ENCODE results near the gene BANK1. TPM values are rescaled to one million over a fixed set of nuclear protein-coding genes. Genes with fewer than 3 reads are reported as not detected.
A peak's percentile ranks its signal among the peaks of the same experiment; 100 is the strongest.

Gene BANK1, protein sequence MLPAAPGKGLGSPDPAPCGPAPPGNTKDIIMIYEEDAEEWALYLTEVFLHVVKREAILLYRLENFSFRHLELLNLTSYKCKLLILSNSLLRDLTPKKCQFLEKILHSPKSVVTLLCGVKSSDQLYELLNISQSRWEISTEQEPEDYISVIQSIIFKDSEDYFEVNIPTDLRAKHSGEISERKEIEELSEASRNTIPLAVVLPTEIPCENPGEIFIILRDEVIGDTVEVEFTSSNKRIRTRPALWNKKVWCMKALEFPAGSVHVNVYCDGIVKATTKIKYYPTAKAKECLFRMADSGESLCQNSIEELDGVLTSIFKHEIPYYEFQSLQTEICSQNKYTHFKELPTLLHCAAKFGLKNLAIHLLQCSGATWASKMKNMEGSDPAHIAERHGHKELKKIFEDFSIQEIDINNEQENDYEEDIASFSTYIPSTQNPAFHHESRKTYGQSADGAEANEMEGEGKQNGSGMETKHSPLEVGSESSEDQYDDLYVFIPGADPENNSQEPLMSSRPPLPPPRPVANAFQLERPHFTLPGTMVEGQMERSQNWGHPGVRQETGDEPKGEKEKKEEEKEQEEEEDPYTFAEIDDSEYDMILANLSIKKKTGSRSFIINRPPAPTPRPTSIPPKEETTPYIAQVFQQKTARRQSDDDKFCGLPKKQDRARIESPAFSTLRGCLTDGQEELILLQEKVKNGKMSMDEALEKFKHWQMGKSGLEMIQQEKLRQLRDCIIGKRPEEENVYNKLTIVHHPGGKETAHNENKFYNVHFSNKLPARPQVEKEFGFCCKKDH
- total RNA-seq (2014; rRNA removed; shearing (Covaris generic)) (not detected in 2 replicates), polyA plus RNA-seq (2016; fragmentation: Nextera tagmentation; extraction: Ambion mirVana) (not detected in 2 replicates)

DNA sequence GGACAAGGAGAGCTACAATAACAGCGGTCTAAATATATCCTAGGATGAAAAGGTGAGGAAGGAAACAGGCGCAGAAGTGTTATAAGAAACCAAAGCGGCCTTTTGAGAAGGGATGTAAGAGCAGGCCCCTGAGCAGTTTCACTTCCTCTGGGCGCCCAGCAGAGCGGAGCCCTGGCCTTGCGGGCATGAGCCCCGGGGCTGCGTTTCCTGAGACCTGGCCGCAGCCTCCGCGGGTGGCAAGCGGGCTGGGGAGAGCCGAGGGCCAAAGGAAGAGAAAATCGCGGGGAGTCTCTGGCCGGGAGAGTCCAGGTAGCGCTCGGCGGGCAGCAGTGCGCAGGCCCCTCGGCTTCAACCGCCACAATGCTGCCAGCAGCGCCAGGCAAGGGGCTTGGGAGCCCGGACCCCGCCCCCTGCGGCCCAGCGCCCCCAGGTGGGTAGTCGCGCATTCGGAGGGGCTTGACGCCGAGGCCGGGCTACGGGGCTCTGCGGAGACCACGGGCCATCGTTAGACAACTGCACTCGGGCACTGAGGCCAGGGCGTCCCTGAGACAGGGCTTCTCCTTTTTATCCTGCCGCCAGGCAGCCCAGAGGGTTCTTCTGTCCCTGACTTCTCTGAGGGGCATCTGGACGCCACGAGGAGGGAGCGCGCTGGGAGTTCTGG lies at the start of gene BANK1:
Gene BANK1, plus strand, starts transcription at position 210 of the 661 bp plus-strand sequence. Its CDS starts 151 bp downstream, at position 361.
- no peak for TF ChIP-seq EZH2 (IDR thresholded peaks at IDR 0.05; ENCODE audit: insufficient read depth, poor library complexity, severe bottlenecking)
- no peak for TF ChIP-seq EZH2phosphoT487 (IDR thresholded peaks at IDR 0.05; ENCODE audit: insufficient read depth, low read depth)
- no peaks in the 10 kb centered on the region for H3F3A ChIP-seq (ENCODE audit: insufficient read depth)
- H3K9me2 ChIP-seq (ENCODE audit: insufficient read depth) = no peaks in the 10 kb centered on the region
- no peaks in the 10 kb centered on the region for H3K79me2 ChIP-seq (ENCODE audit: insufficient read depth)
- no peak within 1 kb of the TSS for H3K9ac ChIP-seq
- WGBS, 2 experiments (ENCODE audit: low coverage in 1 of 2, low lambda C conversion rate in 2 of 2, missing lambda C conversion rate in 2 of 2) = 33 to 35% methylated on average over 37 to 39 of the region's 44 CpGs
- DNase-seq = no peak
- peaks cover 7% of the 10 kb centered on the region; the same call in 1 of the 2 replicates for H3K27me3 ChIP-seq (replicated peaks; ENCODE audit: insufficient read depth)
- no peak within 1 kb of the TSS for H3K27ac ChIP-seq
- peak within 1 kb of the TSS; percentile 29 for H3K4me2 ChIP-seq (ENCODE audit: unreplicated experiment)
- no peaks in the 10 kb centered on the region for H3K4me1 ChIP-seq (ENCODE audit: insufficient read depth)
- in situ Hi-C loops (cut with MboI) = no loop called here
- H3K4me3 ChIP-seq = peak within 1 kb of the TSS; percentile 26; the same call in 1 of the 2 replicates
- H2AFZ ChIP-seq = peak within 1 kb of the TSS; percentile 61; the same call in 1 of the 2 replicates
- no peaks in the 10 kb centered on the region for H3K36me3 ChIP-seq (ENCODE audit: low read depth)
- no peaks in the 10 kb centered on the region for H3K9me3 ChIP-seq (ENCODE audit: low read depth)
- H4K20me1 ChIP-seq (ENCODE audit: insufficient read depth) = no peaks in the 10 kb centered on the region

DNA sequence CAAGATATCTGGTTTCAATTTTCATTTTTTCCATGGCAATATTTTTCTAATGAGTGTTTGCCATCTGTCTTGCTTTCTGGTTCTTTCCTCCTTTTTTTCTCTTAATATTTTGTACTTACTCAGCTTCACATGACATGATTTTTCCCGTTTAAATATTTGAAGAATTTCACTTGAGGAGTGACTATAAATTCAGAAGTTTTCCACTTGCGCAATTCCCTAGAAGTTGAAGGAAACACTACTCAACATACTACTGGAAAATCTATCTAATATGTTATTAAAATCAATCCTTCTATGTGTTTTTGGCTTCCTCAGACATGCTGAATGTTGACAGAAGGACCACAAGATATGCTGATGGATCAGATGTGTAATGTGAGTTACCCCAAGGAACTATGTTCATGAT lies 36.8 kb upstream of the BANK1 start:
- Histone ChIP-seq H3K4me3 (peak overlapping the region; percentile 10; the same call in 1 of the 2 replicates), H3K27ac (peak overlapping the region; percentile 40), H3K9ac (no peak overlapping the region), H2AFZ (no peak overlapping the region), H3K79me2 (ENCODE audit: insufficient read depth) (no peaks in the 10 kb centered on the region), H3K9me3 (ENCODE audit: low read depth) (no peaks in the 10 kb centered on the region), H3K4me2 (ENCODE audit: unreplicated experiment) (peak overlapping the region; percentile 39), H3K4me1 (ENCODE audit: insufficient read depth) (peaks cover 6% of the 10 kb centered on the region; the same call in 1 of the 2 replicates), H3F3A (ENCODE audit: insufficient read depth) (no peaks in the 10 kb centered on the region), H4K20me1 (ENCODE audit: insufficient read depth) (no peaks in the 10 kb centered on the region), H3K36me3 (ENCODE audit: low read depth) (no peaks in the 10 kb centered on the region), H3K27me3 (replicated peaks; ENCODE audit: insufficient read depth) (no peaks in the 10 kb centered on the region), H3K9me2 (ENCODE audit: insufficient read depth) (no peaks in the 10 kb centered on the region)
- in situ Hi-C loops (cut with MboI) = no loop called here
- 7 to 8% methylated on average over 2 of the region's 2 CpGs for WGBS, 2 experiments (ENCODE audit: low coverage in 1 of 2, low lambda C conversion rate in 2 of 2, missing lambda C conversion rate in 2 of 2)
- TF ChIP-seq EZH2 (IDR thresholded peaks at IDR 0.05; ENCODE audit: insufficient read depth, poor library complexity, severe bottlenecking) (no peak), EZH2phosphoT487 (IDR thresholded peaks at IDR 0.05; ENCODE audit: insufficient read depth, low read depth) (no peak)
- peak; percentile 78 for DNase-seq

DNA sequence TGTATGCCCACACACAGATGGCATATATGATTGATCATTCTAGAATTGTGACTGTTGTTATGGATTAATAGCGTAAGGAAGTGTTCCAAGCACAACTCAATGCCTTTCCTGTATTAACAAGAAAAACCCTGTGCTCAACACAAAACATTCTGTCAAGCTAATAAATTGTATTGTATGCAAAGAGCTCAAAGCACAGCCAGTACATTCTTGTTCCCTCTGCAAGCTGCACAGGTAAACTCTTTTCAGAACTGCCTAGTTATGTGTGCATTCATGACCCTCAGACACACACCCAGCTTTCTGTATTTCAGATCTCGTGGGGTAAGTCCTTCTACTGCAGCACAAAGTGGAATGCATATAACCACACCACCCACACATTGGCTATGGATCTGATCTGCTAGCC lies 34.3 kb upstream of the BANK1 start:
- 33 to 35% methylated on average over 2 of the region's 2 CpGs for WGBS, 2 experiments (ENCODE audit: low coverage in 1 of 2, low lambda C conversion rate in 2 of 2, missing lambda C conversion rate in 2 of 2)
- no peak for TF ChIP-seq EZH2phosphoT487 (IDR thresholded peaks at IDR 0.05; ENCODE audit: insufficient read depth, low read depth)
- TF ChIP-seq EZH2 (IDR thresholded peaks at IDR 0.05; ENCODE audit: insufficient read depth, poor library complexity, severe bottlenecking) = no peak
- no peak for DNase-seq

DNA sequence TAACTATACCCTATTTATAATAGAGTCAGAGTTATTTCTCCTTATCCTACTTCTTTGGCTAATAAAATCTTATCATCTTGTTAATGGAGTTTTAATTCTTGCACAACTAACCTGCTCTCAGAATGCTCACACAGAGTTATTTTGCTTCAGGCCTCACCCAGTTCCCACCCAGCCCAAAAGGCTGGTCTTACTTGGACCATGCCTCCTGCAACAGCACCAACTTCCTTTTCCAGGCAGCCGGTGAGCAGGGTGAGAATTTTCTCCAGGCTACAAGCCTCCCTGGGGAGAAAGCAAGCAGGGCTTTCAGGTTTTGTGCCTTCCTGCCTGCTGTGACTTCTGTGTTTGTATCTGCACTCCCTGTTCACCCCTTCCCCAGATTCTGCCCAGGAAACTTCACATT lies 29.1 kb upstream of the BANK1 start:
- in situ Hi-C loops (cut with MboI) = no loop called here

More for the DNA sequence above, 34.3 kb upstream of the BANK1 start:
- Histone ChIP-seq H3K27me3 (replicated peaks; ENCODE audit: insufficient read depth) (no peaks in the 10 kb centered on the region), H3K9me3 (ENCODE audit: low read depth) (no peaks in the 10 kb centered on the region), H3K36me3 (ENCODE audit: low read depth) (no peaks in the 10 kb centered on the region), H3K27ac (no peak overlapping the region), H3K79me2 (ENCODE audit: insufficient read depth) (no peaks in the 10 kb centered on the region), H4K20me1 (ENCODE audit: insufficient read depth) (no peaks in the 10 kb centered on the region), H3K4me3 (no peak overlapping the region), H3K9ac (no peak overlapping the region), H3K9me2 (ENCODE audit: insufficient read depth) (no peaks in the 10 kb centered on the region), H3K4me2 (ENCODE audit: unreplicated experiment) (no peak overlapping the region), H2AFZ (no peak overlapping the region), H3K4me1 (ENCODE audit: insufficient read depth) (peaks cover 6% of the 10 kb centered on the region; the same call in 1 of the 2 replicates), H3F3A (ENCODE audit: insufficient read depth) (no peaks in the 10 kb centered on the region)
- in situ Hi-C loops (cut with MboI) = no loop called here

More for the DNA sequence above, 29.1 kb upstream of the BANK1 start:
- H3K9me2 ChIP-seq (ENCODE audit: insufficient read depth) = no peaks in the 10 kb centered on the region
- no peak overlapping the region for H3K27ac ChIP-seq
- no peak overlapping the region for H3K4me2 ChIP-seq (ENCODE audit: unreplicated experiment)
- H3K9ac ChIP-seq = no peak overlapping the region
- no peak for TF ChIP-seq EZH2 (IDR thresholded peaks at IDR 0.05; ENCODE audit: insufficient read depth, poor library complexity, severe bottlenecking)
- TF ChIP-seq EZH2phosphoT487 (IDR thresholded peaks at IDR 0.05; ENCODE audit: insufficient read depth, low read depth) = no peak
- no peaks in the 10 kb centered on the region for H4K20me1 ChIP-seq (ENCODE audit: insufficient read depth)
- no peaks in the 10 kb centered on the region for H3K9me3 ChIP-seq (ENCODE audit: low read depth)
- DNase-seq = no peak
- H3K4me3 ChIP-seq = no peak overlapping the region
- H3K27me3 ChIP-seq (replicated peaks; ENCODE audit: insufficient read depth) = no peaks in the 10 kb centered on the region
- H3K4me1 ChIP-seq (ENCODE audit: insufficient read depth) = no peaks in the 10 kb centered on the region
- H3K36me3 ChIP-seq (ENCODE audit: low read depth) = no peaks in the 10 kb centered on the region
- no peaks in the 10 kb centered on the region for H3F3A ChIP-seq (ENCODE audit: insufficient read depth)
- no peaks in the 10 kb centered on the region for H3K79me2 ChIP-seq (ENCODE audit: insufficient read depth)
- 0 out of 2 replicates have a peak overlapping the region, but pooled peaks have one; percentile 47 for H2AFZ ChIP-seq
- WGBS, 2 experiments (ENCODE audit: low coverage in 1 of 2, low lambda C conversion rate in 2 of 2, missing lambda C conversion rate in 2 of 2) = 53 to 58% methylated on average over 1 of the region's 1 CpG

All from GM23248 (cell line).